ENCODE measurements around the gene MAGI2. TPM values are rescaled to one million over a fixed set of nuclear protein-coding genes. Genes with fewer than 3 reads are reported as not detected.

The MAGI2 gene
- total RNA-seq, 6 experiments from 2014 or later = 1.2 to 4.0 (median 2.4) TPM

GRCh38 chr7:78850093-78850740, 603.2 kb downstream of the MAGI2 start:
- WGBS (ENCODE audit: insufficient coverage, low coverage, low lambda C conversion rate, missing lambda C conversion rate) = 21% methylated on average over 3 of the region's 3 CpGs
- Histone ChIP-seq H3K27ac (no peak overlapping the region), H3K36me3 (no peaks in the 10 kb centered on the region), H3K4me1 (no peaks in the 10 kb centered on the region), H3K27me3 (no peaks in the 10 kb centered on the region), H3K4me3 (no peak overlapping the region), H3K9me3 (no peaks in the 10 kb centered on the region)
- DNase-seq (no peak), ATAC-seq (peak in 1 of 4 donors; percentile 35)
- intact Hi-C loops (cut with DNase I) = no loop called here
- TF ChIP-seq POLR2A (IDR thresholded peaks at IDR 0.05) = no peak
- no peak for TF ChIP-seq CTCF (IDR thresholded peaks at IDR 0.05)

- Histone ChIP-seq H3K27ac (no peak overlapping the region), H3K36me3 (no peaks in the 10 kb centered on the region), H3K4me3 (no peak overlapping the region), H3K9me3 (no peaks in the 10 kb centered on the region), H3K4me1 (no peaks in the 10 kb centered on the region), H3K27me3 (no peaks in the 10 kb centered on the region)
- no peak for DNase-seq
- 55% methylated on average over 1 of the region's 1 CpG for WGBS (ENCODE audit: insufficient coverage, low coverage, low lambda C conversion rate, missing lambda C conversion rate)
- TF ChIP-seq POLR2A (IDR thresholded peaks at IDR 0.05) = no peak
- TF ChIP-seq CTCF (IDR thresholded peaks at IDR 0.05) = no peak
- intact Hi-C loops (cut with DNase I) = no loop called here
- no peak for ATAC-seq
These were observed 608.3 kb downstream of the MAGI2 start for GRCh38 chr7:78845155-78845554.

- Histone ChIP-seq H3K9me3 (no peaks in the 10 kb centered on the region), H3K4me1 (no peaks in the 10 kb centered on the region), H3K27me3 (no peaks in the 10 kb centered on the region), H3K36me3 (no peaks in the 10 kb centered on the region), H3K4me3 (no peak overlapping the region), H3K27ac (no peak overlapping the region)
- no peak for ATAC-seq
- DNase-seq = no peak
- TF ChIP-seq POLR2A (IDR thresholded peaks at IDR 0.05) = no peak
- no peak for TF ChIP-seq CTCF (IDR thresholded peaks at IDR 0.05)
- WGBS (ENCODE audit: insufficient coverage, low coverage, low lambda C conversion rate, missing lambda C conversion rate) = 77% methylated on average over 2 of the region's 2 CpGs
- intact Hi-C loops (cut with DNase I) = no loop called here
These were observed 611.4 kb downstream of the MAGI2 start for GRCh38 chr7:78842068-78842467.

- no peak for ATAC-seq
- no peaks in the 10 kb centered on the region for H3K27me3 ChIP-seq
- TF ChIP-seq POLR2A (IDR thresholded peaks at IDR 0.05) (no peak), CTCF (IDR thresholded peaks at IDR 0.05) (no peak)
- H3K9me3 ChIP-seq = no peaks in the 10 kb centered on the region
- H3K36me3 ChIP-seq = no peaks in the 10 kb centered on the region
- H3K4me1 ChIP-seq = no peaks in the 10 kb centered on the region
- H3K4me3 ChIP-seq = no peak overlapping the region
- no peak overlapping the region for H3K27ac ChIP-seq
- 71% methylated on average over 5 of the region's 5 CpGs for WGBS (ENCODE audit: insufficient coverage, low coverage, low lambda C conversion rate, missing lambda C conversion rate)
- no peak for DNase-seq
- intact Hi-C loops (cut with DNase I) = no loop called here
These were observed 617.6 kb downstream of the MAGI2 start for GRCh38 chr7:78835897-78836296.
